DND-41 (cell line): ENCODE measurements around the gene PGAP3.

Experiments
- CTCF ChIP-seq: IDR thresholded peaks from 2 replicates; pipeline ENCODE4 v1.5.1; 2012; ENCODE audit warnings: borderline replicate concordance, low read length, moderate library complexity, mild to moderate bottlenecking; ENCODE audit not compliant: poor library complexity, severe bottlenecking; ENCODE audit errors: extremely low read depth
- EZH2 ChIP-seq: IDR thresholded peaks from 3 replicates; pipeline ENCODE4 v1.6.1; 2012; ENCODE audit warnings: borderline replicate concordance, low read depth, mild to moderate bottlenecking, moderate library complexity, low read length, inconsistent platforms; ENCODE audit not compliant: severe bottlenecking

- TF ChIP-seq CTCF: no peak
- no peak for TF ChIP-seq EZH2
These were observed 46.8 kb downstream of the PGAP3 start for GRCh38 chr17:39641097-39641496.
